Glutamatergic neuron (in vitro differentiated cells): ENCODE results near the gene XKR7. TPM values are rescaled to one million over a fixed set of nuclear protein-coding genes. Genes with fewer than 3 reads are reported as not detected.

Experiments
- DNase-seq: peaks from one replicate; pipeline ENCODE4 v3.0.0; 2022
- H3K27ac Mint-ChIP-seq: one replicate; pipeline ENCODE4 v1.8.0; 2020; ENCODE audit warnings: mild to moderate bottlenecking, mixed read lengths, inconsistent platforms; ENCODE audit not compliant: unreplicated experiment
- H3K27me3 Mint-ChIP-seq: one replicate; pipeline ENCODE4 v1.8.0; 2020; ENCODE audit warnings: mild to moderate bottlenecking, moderate library complexity, mixed read lengths, inconsistent platforms; ENCODE audit not compliant: unreplicated experiment
- H3K36me3 Mint-ChIP-seq: one replicate; pipeline ENCODE4 v1.8.0; 2020; ENCODE audit warnings: mild to moderate bottlenecking, mixed read lengths, inconsistent platforms; ENCODE audit not compliant: unreplicated experiment
- H3K4me1 Mint-ChIP-seq: one replicate; pipeline ENCODE4 v1.8.0; 2020; ENCODE audit warnings: mild to moderate bottlenecking, low read depth, mixed read lengths, inconsistent platforms; ENCODE audit not compliant: unreplicated experiment
- H3K4me3 Mint-ChIP-seq: one replicate; pipeline ENCODE4 v1.8.0; 2020; ENCODE audit warnings: mild to moderate bottlenecking, mixed read lengths, inconsistent platforms; ENCODE audit not compliant: unreplicated experiment
- H3K9me3 Mint-ChIP-seq: one replicate; pipeline ENCODE4 v1.8.0; 2020; ENCODE audit warnings: mild to moderate bottlenecking, moderate library complexity, mixed read lengths, inconsistent platforms; ENCODE audit not compliant: unreplicated experiment
- CTCF ChIP-seq: fragments of 200-600 bp; sonication (generic); IDR thresholded peaks from one replicate; pipeline ENCODE4 v1.5.0; 2021; ENCODE audit not compliant: partially characterized antibody, unreplicated experiment
- total RNA-seq: library from RNA; stranded (reverse); fragmentation: NEBNext Ultra II Directional; extraction: Animal tissue kit (Norgen Biotek cat#: 25700); gene quantifications from one replicate; pipeline ENCODE4 v1.2.1, GENCODE V29; 2021; ENCODE audit not compliant: unreplicated experiment

XKR7 gene
- total RNA-seq, 1 donor from 2014 or later, result 284 TPM

- TF ChIP-seq CTCF, result no peak
- H3K4me3 Mint-ChIP-seq, result peak overlapping the region; percentile 90
- H3K4me1 Mint-ChIP-seq, result peaks cover 69% of the 10 kb centered on the region
- peak; percentile 73 for DNase-seq
- H3K9me3 Mint-ChIP-seq, result peaks cover 34% of the 10 kb centered on the region
- peaks cover 26% of the 10 kb centered on the region for H3K27me3 Mint-ChIP-seq
- H3K27ac Mint-ChIP-seq, result peak overlapping the region; percentile 90
- peaks cover 6% of the 10 kb centered on the region for H3K36me3 Mint-ChIP-seq
Measured at GRCh38 chr20:31968291-31969126, 558 bp downstream of the XKR7 start.

GRCh38 chr20:31969991-31970390 lies 2.0 kb downstream of the XKR7 start:
- Mint-ChIP-seq H3K36me3 (peaks cover 6% of the 10 kb centered on the region), H3K9me3 (peaks cover 26% of the 10 kb centered on the region), H3K4me1 (peaks cover 69% of the 10 kb centered on the region), H3K27me3 (peaks cover 22% of the 10 kb centered on the region), H3K4me3 (peak overlapping the region; percentile 90), H3K27ac (peak overlapping the region; percentile 67)
- DNase-seq, result no peak
- no peak for TF ChIP-seq CTCF

- Mint-ChIP-seq H3K27ac (peak overlapping the region; percentile 53), H3K36me3 (peaks cover 6% of the 10 kb centered on the region), H3K9me3 (peaks cover 22% of the 10 kb centered on the region), H3K4me1 (peaks cover 64% of the 10 kb centered on the region), H3K4me3 (peak overlapping the region; percentile 90), H3K27me3 (peaks cover 21% of the 10 kb centered on the region)
- TF ChIP-seq CTCF, result no peak
- no peak for DNase-seq
Measured at GRCh38 chr20:31972471-31973021, 4.6 kb downstream of the XKR7 start.

GRCh38 chr20:31974296-31974695 lies 6.3 kb downstream of the XKR7 start:
- H3K27ac Mint-ChIP-seq, result peak overlapping the region; percentile 96

More at GRCh38 chr20:31974296-31974695, 6.3 kb downstream of the XKR7 start:
- Mint-ChIP-seq H3K4me1 (peaks cover 67% of the 10 kb centered on the region), H3K4me3 (peak overlapping the region; percentile 90), H3K9me3 (peaks cover 18% of the 10 kb centered on the region), H3K36me3 (peaks cover 6% of the 10 kb centered on the region), H3K27me3 (peaks cover 17% of the 10 kb centered on the region)
- no peak for DNase-seq
- no peak for TF ChIP-seq CTCF
